PC-9 (cell line): Measurements from ENCODE around the gene SPDYE17. TPM values are rescaled to one million over a fixed set of nuclear protein-coding genes. Genes with fewer than 3 reads are reported as not detected.
"Not testable (repeated sequence)": the region's sequence is repeated elsewhere in the genome, so short reads cannot be mapped to it uniquely, and the experiment has no call there.

Experiments
- BruUV-seq: library from RNA; stranded (reverse); fragments of 400-500 nt; replicated peaks from 2 replicates; lab custom pipeline; 2021; lab: Mats Ljungman, UMichigan
- CTCF ChIA-PET: fragments of 300-600 bp; sonication (Branson Sonifier 250); formaldehyde crosslinking; loops from one replicate; lab custom pipeline; 2022; ENCODE audit warnings: antibody characterized with exemption; lab: Charles Lee
- POLR2A ChIA-PET: fragments of 300-600 bp; sonication (Branson Sonifier 250); formaldehyde crosslinking; loops from one replicate; lab custom pipeline; 2022; ENCODE audit warnings: antibody characterized with exemption; ENCODE audit not compliant: unreplicated experiment; lab: Charles Lee
- DNase-seq, 2 experiments: peaks; one replicate each; pipeline versions ENCODE4 v3.0.0 to v3.0.0-alpha.2; 2015 to 2022; ENCODE audit warnings: mixed read lengths in 1 of 2
- H2AFZ ChIP-seq: fragments of 200-600 bp; sonication (generic); 2 replicates; pipeline ENCODE4 v1.8.1; 2017; ENCODE audit warnings: antibody characterized with exemption
- H3F3A ChIP-seq: fragments of 200-600 bp; sonication (generic); 2 replicates; pipeline ENCODE4 v1.8.1; 2017; ENCODE audit warnings: antibody characterized with exemption, mild to moderate bottlenecking, low read depth; ENCODE audit not compliant: insufficient read depth
- H3K27ac ChIP-seq: fragments of 200-600 bp; sonication (generic); 2 replicates; pipeline ENCODE4 v1.6.1; 2016; ENCODE audit warnings: mixed run types
- H3K27me3 ChIP-seq: fragments of 200-600 bp; sonication (generic); 2 replicates; pipeline ENCODE4 v1.6.1; 2016; ENCODE audit warnings: low read depth, mixed run types; ENCODE audit not compliant: insufficient read depth
- H3K36me3 ChIP-seq: fragments of 200-600 bp; sonication (generic); 2 replicates; pipeline ENCODE4 v1.6.1; 2016; ENCODE audit warnings: low read depth, mixed run types
- H3K4me1 ChIP-seq: fragments of 200-600 bp; sonication (generic); replicated peaks from 2 replicates; pipeline ENCODE4 v1.6.1; 2016; ENCODE audit warnings: mixed run types; ENCODE audit not compliant: insufficient read depth
- H3K4me2 ChIP-seq: fragments of 200-600 bp; sonication (generic); 2 replicates; pipeline ENCODE4 v1.6.1; 2017; ENCODE audit warnings: mixed run types
- H3K4me3 ChIP-seq: fragments of 200-600 bp; sonication (generic); 2 replicates; pipeline ENCODE4 v1.6.1; 2016; ENCODE audit warnings: mixed run types
- H3K79me2 ChIP-seq: fragments of 200-600 bp; sonication (generic); 2 replicates; pipeline ENCODE4 v1.6.1; 2017; ENCODE audit warnings: low read depth, mixed run types
- H3K9me2 ChIP-seq: fragments of 200-600 bp; sonication (generic); 2 replicates; pipeline ENCODE4 v1.8.1; 2017; ENCODE audit warnings: mild to moderate bottlenecking; ENCODE audit not compliant: insufficient read depth
- H3K9me3 ChIP-seq: fragments of 200-600 bp; sonication (generic); 2 replicates; pipeline ENCODE4 v1.8.1; 2016; ENCODE audit warnings: low read depth; ENCODE audit not compliant: insufficient read depth
- H4K20me1 ChIP-seq: fragments of 200-600 bp; sonication (generic); 2 replicates; pipeline ENCODE4 v1.8.1; 2017; ENCODE audit not compliant: insufficient read depth
- intact Hi-C: fragments of 100-400 bp; cut with micrococcal nuclease; formaldehyde crosslinking; loops from one replicate; pipeline ENCODE4 v1.10.0; 2022; ENCODE audit not compliant: unreplicated experiment
- total RNA-seq: library from RNA; stranded (reverse); gene quantifications from 2 replicates; pipeline ENCODE4 v1.2.3, GENCODE V29; 2021

The SPDYE17 gene
- total RNA-seq, 1 experiment from 2014 or later = not detected

GRCh38 chr7:76993831-76994230 lies 38.3 kb downstream of the SPDYE17 start:
- H3K4me3 ChIP-seq, H3K27me3 ChIP-seq, H3K4me2 ChIP-seq, DNase-seq, H3K9me3 ChIP-seq, H3K36me3 ChIP-seq, CTCF ChIA-PET, H3K4me1 ChIP-seq, H2AFZ ChIP-seq, H3K79me2 ChIP-seq, BruUV-seq, intact Hi-C loops, H3F3A ChIP-seq, H3K9me2 ChIP-seq, POLR2A ChIA-PET, H4K20me1 ChIP-seq, H3K27ac ChIP-seq: not testable (repeated sequence)

GRCh38 chr7:76992871-76993270 lies 39.3 kb downstream of the SPDYE17 start:
- H3K27ac ChIP-seq, H3K9me3 ChIP-seq, H3F3A ChIP-seq, H3K36me3 ChIP-seq, POLR2A ChIA-PET, H3K4me2 ChIP-seq, BruUV-seq, intact Hi-C loops, H3K4me1 ChIP-seq, H3K4me3 ChIP-seq, H3K27me3 ChIP-seq, H2AFZ ChIP-seq, H3K9me2 ChIP-seq, H3K79me2 ChIP-seq, H4K20me1 ChIP-seq, CTCF ChIA-PET, DNase-seq: not testable (repeated sequence)

DNA sequence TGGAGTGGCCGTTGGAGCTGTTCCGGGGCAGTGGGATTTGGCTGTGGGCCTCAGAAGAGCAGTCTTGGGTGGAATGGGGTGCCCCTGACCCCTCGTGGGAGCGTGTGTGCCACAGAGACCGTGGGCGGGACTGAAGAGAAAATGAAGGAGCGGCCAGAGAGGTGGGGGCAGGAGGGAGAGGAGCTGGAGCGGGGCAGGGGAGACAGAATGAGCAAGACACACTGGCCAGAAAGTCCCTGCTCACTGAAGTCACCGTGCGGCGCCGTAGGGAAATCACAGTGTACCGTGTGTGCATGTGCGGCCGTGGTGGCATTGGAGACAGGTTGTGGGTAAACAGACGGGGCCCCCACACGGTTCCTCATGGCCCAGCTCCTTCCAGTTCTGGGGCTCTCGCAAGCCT lies 40.0 kb downstream of the SPDYE17 start:
- H3K4me1 ChIP-seq, H2AFZ ChIP-seq, H3F3A ChIP-seq, H3K4me3 ChIP-seq, H3K79me2 ChIP-seq, H3K9me3 ChIP-seq, H4K20me1 ChIP-seq, H3K27ac ChIP-seq, BruUV-seq, intact Hi-C loops, H3K4me2 ChIP-seq, DNase-seq, H3K9me2 ChIP-seq, H3K36me3 ChIP-seq, H3K27me3 ChIP-seq, POLR2A ChIA-PET, CTCF ChIA-PET: not testable (repeated sequence)

DNA sequence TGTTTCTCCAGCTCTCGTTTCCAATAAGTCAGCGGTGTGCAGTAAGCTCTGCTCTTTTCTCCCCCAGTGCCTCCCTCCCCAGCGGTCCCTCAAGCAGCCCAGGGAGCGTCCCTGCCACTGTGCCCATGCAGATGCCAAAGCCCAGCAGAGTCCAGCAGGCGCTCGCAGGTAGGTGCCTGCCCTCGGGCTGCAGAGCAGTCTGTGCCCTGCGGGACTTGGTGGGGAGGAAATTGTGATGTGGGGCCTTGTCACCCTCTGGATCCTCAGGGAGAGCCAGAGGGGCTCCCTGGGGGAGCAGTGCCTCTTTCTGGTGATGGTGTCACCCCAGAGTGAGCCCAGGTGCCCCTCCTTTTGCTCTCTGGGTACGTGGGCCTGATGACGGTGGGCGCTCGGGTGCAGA lies 42.0 kb downstream of the SPDYE17 start:
- DNase-seq, H3K27me3 ChIP-seq, H2AFZ ChIP-seq, BruUV-seq, H3K9me3 ChIP-seq, intact Hi-C loops, H3K4me2 ChIP-seq, CTCF ChIA-PET, H3K4me1 ChIP-seq, H3K27ac ChIP-seq, H3K9me2 ChIP-seq, H3K79me2 ChIP-seq, H3K36me3 ChIP-seq, H3K4me3 ChIP-seq, POLR2A ChIA-PET, H3F3A ChIP-seq, H4K20me1 ChIP-seq: not testable (repeated sequence)

- H3K9me3 ChIP-seq, BruUV-seq, H3K9me2 ChIP-seq, H3F3A ChIP-seq, H3K36me3 ChIP-seq, DNase-seq, H3K27me3 ChIP-seq, H3K4me2 ChIP-seq, H3K27ac ChIP-seq, POLR2A ChIA-PET, H3K79me2 ChIP-seq, H2AFZ ChIP-seq, H3K4me3 ChIP-seq, CTCF ChIA-PET, H4K20me1 ChIP-seq, intact Hi-C loops, H3K4me1 ChIP-seq: not testable (repeated sequence)
Measured at GRCh38 chr7:76985924-76986717, 46.0 kb downstream of the SPDYE17 start.

GRCh38 chr7:76984784-76985136 lies 47.4 kb downstream of the SPDYE17 start:
- H3K9me3 ChIP-seq, H3K4me3 ChIP-seq, H3K36me3 ChIP-seq, H3K4me1 ChIP-seq, H3K27me3 ChIP-seq, intact Hi-C loops, H2AFZ ChIP-seq, H3K4me2 ChIP-seq, POLR2A ChIA-PET, CTCF ChIA-PET, H4K20me1 ChIP-seq, H3K27ac ChIP-seq, H3F3A ChIP-seq, BruUV-seq, H3K79me2 ChIP-seq, DNase-seq, H3K9me2 ChIP-seq: not testable (repeated sequence)

- H3K79me2 ChIP-seq, H3F3A ChIP-seq, intact Hi-C loops, H3K27me3 ChIP-seq, H3K27ac ChIP-seq, CTCF ChIA-PET, H3K4me2 ChIP-seq, H3K4me3 ChIP-seq, POLR2A ChIA-PET, H4K20me1 ChIP-seq, DNase-seq, H3K9me2 ChIP-seq, H3K4me1 ChIP-seq, H2AFZ ChIP-seq, H3K36me3 ChIP-seq, BruUV-seq, H3K9me3 ChIP-seq: not testable (repeated sequence)
Measured at GRCh38 chr7:76983937-76984783, 48.0 kb downstream of the SPDYE17 start.
